ENCODE results near the gene ZBTB20. TPM values are rescaled to one million over a fixed set of nuclear protein-coding genes. Genes with fewer than 3 reads are reported as not detected.

The ZBTB20 gene
- total RNA-seq, 6 experiments from 2014 or later, result 36.7 to 59.4 (median 46.7) TPM

DNA sequence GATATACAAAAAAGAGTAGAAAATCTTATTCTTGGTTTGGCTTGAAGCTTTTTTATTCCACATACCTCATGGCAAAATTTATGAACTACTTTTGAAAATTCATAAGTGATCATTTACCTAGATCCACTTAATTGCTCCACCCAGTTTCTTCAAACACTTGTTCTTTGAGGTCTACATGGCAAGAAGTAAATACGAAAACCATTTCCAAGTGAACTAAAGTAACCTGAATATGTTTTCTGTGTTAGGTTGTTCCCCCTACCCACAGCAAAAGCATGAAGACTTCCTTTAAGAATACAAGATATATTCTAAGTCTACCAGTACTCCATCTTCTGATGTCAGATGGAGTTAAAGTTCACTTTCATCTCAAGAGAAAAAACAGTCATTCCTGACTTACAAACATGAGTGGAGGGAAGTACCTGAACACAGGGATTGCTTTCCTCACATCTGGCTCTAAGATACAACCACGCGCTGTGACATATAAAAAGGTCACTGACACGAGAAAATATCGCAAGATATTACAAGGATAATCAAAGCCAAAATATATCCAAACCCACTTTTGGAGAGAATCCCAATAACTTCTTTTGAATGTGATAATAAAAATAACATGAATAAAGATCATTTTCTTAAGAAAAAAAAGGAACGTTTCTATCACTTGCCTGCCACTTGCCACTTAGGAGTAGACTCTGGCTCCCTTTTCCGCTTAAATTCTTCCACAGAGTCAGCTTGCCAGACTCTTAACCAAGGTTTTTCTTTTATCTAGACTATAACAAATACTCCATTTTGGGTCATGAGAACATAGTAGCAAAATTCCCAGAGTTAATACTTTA, 428.8 kb downstream of the ZBTB20 start:
- intact Hi-C loops (cut with DNase I), result no loop called here
- H3K27ac ChIP-seq, result peak overlapping the region; percentile 62 to 91 (median 90)
- peak; percentile 70 for ATAC-seq
- 27% methylated on average over 7 of the region's 7 CpGs for WGBS (ENCODE audit: insufficient coverage, low coverage, low lambda C conversion rate, missing lambda C conversion rate)
- H3K9me3 ChIP-seq, result no peaks in the 10 kb centered on the region
- peak in 1 of 3 donors; percentile 50 for DNase-seq
- H3K4me3 ChIP-seq, result peak overlapping the region in 2 of 3 donors; percentile 31 to 38
- TF ChIP-seq, protein P1, sequence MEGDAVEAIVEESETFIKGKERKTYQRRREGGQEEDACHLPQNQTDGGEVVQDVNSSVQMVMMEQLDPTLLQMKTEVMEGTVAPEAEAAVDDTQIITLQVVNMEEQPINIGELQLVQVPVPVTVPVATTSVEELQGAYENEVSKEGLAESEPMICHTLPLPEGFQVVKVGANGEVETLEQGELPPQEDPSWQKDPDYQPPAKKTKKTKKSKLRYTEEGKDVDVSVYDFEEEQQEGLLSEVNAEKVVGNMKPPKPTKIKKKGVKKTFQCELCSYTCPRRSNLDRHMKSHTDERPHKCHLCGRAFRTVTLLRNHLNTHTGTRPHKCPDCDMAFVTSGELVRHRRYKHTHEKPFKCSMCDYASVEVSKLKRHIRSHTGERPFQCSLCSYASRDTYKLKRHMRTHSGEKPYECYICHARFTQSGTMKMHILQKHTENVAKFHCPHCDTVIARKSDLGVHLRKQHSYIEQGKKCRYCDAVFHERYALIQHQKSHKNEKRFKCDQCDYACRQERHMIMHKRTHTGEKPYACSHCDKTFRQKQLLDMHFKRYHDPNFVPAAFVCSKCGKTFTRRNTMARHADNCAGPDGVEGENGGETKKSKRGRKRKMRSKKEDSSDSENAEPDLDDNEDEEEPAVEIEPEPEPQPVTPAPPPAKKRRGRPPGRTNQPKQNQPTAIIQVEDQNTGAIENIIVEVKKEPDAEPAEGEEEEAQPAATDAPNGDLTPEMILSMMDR (IDR thresholded peaks at IDR 0.05), result no peak
- no peak for TF ChIP-seq POLR2A (IDR thresholded peaks at IDR 0.05)
- no peaks in the 10 kb centered on the region for H3K27me3 ChIP-seq
- no peaks in the 10 kb centered on the region for H3K36me3 ChIP-seq
- peaks cover 0 to 56% (median 12%) of the 10 kb centered on the region in 4 donors for H3K4me1 ChIP-seq

DNA sequence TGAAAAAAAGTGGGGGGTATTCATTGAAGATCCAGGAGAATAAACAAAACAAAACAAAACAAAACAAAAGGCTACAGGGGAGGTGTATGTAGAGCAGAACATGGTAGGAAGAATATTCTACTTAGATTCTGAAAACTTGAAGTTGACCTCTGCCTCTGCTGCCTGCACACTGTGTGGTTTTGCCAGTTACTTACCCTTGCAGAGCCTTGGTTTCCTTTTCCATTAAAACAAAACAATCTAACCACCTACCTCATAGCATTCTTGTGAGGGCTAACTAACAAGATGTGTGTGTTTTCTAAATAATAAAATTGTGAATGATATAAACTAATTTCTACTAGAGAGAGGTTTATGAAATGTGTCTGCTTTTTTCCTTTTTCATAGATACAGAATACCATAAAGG, 430.2 kb downstream of the ZBTB20 start:
- Histone ChIP-seq H3K4me1 (peaks cover 0 to 51% (median 12%) of the 10 kb centered on the region in 4 donors), H3K36me3 (no peaks in the 10 kb centered on the region), H3K9me3 (no peaks in the 10 kb centered on the region), H3K27ac (peak overlapping the region; percentile 62 to 91 (median 90)), H3K4me3 (no peak overlapping the region), H3K27me3 (no peaks in the 10 kb centered on the region)
- no peak for TF ChIP-seq POLR2A (IDR thresholded peaks at IDR 0.05)
- TF ChIP-seq, protein P1 (IDR thresholded peaks at IDR 0.05), result no peak
- intact Hi-C loops (cut with DNase I), result no loop called here
- ATAC-seq (no peak), DNase-seq (no peak)

DNA sequence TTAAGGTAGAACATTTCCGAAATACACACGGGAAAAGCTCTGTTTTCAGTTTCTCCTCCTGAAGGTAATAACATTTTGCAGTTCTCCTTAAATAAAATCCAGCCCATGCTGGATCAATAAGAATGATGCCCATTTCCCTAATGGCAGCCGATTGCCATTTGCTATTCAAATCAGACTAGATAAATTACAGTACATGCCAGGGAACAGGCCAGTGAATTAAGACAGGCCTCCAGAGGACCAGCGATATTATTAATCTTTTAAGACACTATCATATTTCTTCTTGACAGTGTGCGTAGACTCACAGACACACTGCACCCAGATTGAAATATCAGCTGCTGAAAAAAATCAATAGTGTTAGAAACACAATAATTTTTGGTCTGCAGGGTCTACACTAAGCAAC, 431.0 kb downstream of the ZBTB20 start:
- no peaks in the 10 kb centered on the region for H3K36me3 ChIP-seq
- ATAC-seq (no peak), DNase-seq (no peak)
- H3K27me3 ChIP-seq, result no peaks in the 10 kb centered on the region
- no peak overlapping the region for H3K27ac ChIP-seq
- peaks cover 0 to 43% (median 9%) of the 10 kb centered on the region in 4 donors for H3K4me1 ChIP-seq
- no peaks in the 10 kb centered on the region for H3K9me3 ChIP-seq
- no peak overlapping the region for H3K4me3 ChIP-seq
- 84% methylated on average over 5 of the region's 5 CpGs for WGBS (ENCODE audit: insufficient coverage, low coverage, low lambda C conversion rate, missing lambda C conversion rate)
- intact Hi-C loops (cut with DNase I), result no loop called here
- TF ChIP-seq, protein P1 (IDR thresholded peaks at IDR 0.05), result no peak
- no peak for TF ChIP-seq POLR2A (IDR thresholded peaks at IDR 0.05)

DNA sequence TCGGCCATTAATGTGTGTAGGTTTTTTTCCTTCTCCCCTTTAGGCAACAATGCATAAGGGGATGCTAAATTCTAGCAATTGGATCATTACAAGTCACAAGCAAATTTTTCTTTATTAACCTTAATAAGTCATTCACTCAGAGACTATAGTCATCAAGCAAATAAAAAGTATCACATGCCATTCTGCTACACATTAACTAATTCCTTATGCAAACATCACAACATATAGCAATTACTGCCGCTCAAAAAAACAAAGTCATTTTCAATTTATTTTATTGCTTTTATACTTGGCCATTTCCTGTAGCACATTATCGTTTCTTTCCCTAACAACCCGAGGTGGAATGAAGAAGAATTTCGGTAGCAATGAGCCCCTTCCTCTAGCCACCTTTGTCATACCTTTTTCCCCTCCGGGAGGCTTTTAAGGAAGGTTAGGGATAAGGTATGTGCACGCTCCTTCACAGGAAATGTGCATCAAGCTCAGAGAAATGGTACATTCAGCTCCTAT, 432.1 kb downstream of the ZBTB20 start:
- H3K4me1 ChIP-seq, result peaks cover 0 to 32% (median 4%) of the 10 kb centered on the region in 4 donors
- H3K27me3 ChIP-seq, result no peaks in the 10 kb centered on the region
- no peak overlapping the region for H3K27ac ChIP-seq
- H3K36me3 ChIP-seq, result no peaks in the 10 kb centered on the region
- DNase-seq, result no peak
- no peak for ATAC-seq
- TF ChIP-seq, protein P1 (IDR thresholded peaks at IDR 0.05), result no peak
- no peak for TF ChIP-seq POLR2A (IDR thresholded peaks at IDR 0.05)
- no peaks in the 10 kb centered on the region for H3K9me3 ChIP-seq
- intact Hi-C loops (cut with DNase I), result no loop called here
- H3K4me3 ChIP-seq, result no peak overlapping the region
- 81% methylated on average over 7 of the region's 7 CpGs for WGBS (ENCODE audit: insufficient coverage, low coverage, low lambda C conversion rate, missing lambda C conversion rate)

All from right lobe of liver (tissue), 6 donors.